NCI-H1092 (cell line): ENCODE results near the gene OXTR.
"Not testable (repeated sequence)": the region's sequence is repeated elsewhere in the genome, so short reads cannot be mapped to it uniquely, and the experiment has no call there.

Experiments
- DNase-seq: peaks from one replicate; lab custom pipeline; 2025; lab: John Stamatoyannopoulos, UW

The OXTR gene

DNA sequence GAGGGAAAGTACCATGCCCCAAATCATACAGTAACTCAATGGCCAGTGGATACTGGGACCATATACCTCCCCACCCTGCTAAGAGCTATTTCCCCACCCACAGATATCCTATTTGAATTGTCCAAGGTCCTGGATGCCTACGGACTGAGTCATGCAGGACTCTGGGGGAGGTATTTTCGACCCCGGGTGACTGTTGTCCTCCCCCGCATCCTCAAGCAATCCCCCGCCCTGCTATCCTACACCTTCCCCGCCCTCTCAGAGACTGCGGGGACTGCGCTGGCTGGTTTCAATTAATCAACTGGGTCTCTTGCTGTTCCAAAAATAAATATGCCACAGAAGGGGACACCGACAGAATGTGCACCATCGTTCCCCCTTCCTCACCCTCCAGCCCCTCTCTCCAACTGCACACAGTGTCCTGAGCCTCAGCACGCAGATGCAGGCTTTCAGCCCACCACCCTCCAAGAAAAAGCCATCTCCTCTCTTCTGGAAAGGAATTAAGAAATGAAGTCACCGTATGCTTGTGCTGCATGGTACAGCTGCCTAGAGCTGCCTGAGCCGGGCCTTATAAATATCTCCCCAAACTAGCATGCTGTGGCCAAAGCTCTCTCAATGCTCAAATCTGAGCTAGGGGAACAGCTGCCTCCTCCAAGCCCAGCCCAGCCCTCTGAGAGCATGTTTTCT, 27.7 kb downstream of the OXTR start:
- DNase-seq: no peak

DNA sequence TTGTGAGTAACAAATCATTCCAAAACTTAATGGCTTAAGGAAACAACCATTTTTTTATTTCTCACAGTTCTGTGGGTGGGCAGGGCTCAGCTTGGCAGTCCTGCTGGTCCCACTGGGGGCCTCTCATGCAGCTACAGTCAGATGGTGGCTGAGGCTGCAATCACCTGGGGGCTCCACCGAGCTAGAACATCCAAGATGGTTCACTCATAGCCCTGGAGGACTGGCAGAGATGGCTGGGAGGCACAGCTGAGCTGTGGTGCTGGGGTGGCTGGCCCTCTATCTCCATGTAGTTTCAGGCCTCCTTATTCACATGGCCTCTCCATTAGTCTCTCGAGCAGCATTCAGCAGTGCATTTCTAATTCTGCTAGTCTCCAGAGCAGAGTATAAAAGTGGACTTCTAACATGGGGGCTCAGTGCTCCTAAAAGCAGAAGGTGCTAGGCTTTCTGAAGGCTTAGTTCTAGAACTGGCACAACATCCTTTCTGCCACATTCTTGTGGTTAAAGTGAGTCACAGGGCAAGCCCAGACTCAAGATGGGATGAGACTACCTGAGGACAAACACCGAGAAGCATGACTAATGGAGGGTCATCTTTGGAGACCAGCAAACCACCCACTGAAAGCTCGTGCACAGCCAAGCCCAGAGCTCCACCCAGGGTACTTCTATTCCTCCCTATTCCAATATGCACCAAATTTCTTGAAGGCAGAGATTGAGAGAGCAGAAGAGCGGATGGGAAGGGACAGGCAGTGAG, 29.5 kb downstream of the OXTR start:
- no peak for DNase-seq

DNA sequence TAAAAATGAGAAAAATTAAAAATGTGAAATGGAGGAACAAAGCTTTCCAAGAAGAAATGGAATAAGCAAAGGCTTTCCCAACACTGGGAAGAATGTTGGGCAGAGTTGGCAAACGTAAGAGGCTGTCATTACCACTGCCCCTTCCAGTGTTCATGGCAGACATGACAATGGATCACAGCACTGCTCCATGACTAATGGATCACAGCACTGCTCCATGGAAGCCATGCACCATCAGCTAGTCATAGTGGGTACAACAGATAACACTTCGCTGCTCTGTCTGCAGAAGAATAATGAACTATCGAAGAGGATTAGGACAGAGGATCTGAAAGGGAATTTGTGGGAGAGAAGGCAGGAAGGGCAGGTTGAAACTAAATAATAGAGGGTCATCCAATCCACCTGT, 30.8 kb downstream of the OXTR start:
- DNase-seq: no peak

DNA sequence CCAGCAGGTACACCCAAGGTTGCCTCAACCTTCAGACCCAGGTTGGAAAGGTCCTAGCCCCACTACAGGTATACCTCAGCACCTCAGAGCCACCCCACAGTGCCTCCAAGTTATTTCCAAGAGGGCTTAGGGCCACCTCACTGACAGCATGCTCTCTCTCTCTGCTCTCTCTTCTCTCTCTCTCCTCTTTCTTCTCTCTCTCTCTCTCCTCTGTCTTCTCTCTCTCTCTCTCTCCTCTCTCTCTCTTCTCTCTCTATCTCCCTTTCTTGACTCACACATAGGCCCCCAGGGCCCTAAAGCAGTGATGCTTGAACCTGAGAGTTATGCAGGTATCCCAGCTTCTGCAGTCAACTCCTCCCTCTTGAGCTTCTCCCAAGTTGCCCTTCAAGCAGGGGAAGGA, 31.6 kb downstream of the OXTR start:
- DNase-seq: no peak

DNA sequence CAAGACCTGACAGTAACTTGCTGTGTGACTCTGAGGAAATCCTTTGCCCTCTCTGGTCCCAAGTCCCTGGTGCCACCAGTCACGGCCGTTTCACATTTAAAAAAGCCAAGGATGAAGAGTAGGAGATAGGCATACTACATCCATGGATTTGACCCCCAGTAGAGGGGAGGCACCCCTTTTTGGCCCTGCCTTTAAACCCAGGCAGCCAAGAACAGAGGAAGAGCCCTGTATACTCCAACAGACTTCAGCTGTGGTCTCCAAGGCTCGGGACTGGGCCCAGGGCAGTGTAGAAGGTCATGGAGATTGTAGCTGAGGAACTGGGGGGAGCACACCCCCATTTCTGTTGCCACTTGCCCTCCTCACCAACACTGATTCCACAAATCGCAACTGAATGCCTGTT, 32.1 kb downstream of the OXTR start:
- no peak for DNase-seq

DNA sequence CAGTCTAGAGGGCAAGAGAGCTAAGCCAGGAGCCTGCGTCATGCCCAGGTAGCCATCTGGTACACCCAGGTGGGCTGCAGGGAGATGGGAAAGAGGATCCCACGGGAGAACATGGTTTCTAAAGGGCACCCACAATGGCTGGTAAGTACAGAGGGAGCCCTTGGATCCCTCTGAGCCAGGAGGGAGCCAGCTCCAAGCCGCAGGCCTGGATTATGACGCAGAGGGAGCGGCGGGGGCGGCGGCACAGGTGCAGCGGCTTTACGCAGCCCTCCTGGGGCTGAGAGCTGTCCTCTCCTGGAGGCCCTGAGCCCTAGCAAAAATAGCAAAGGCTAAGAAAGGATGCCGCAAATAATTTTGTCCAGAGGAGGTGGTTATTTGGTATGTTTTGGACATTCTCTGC, 33.0 kb downstream of the OXTR start:
- no peak for DNase-seq

DNA sequence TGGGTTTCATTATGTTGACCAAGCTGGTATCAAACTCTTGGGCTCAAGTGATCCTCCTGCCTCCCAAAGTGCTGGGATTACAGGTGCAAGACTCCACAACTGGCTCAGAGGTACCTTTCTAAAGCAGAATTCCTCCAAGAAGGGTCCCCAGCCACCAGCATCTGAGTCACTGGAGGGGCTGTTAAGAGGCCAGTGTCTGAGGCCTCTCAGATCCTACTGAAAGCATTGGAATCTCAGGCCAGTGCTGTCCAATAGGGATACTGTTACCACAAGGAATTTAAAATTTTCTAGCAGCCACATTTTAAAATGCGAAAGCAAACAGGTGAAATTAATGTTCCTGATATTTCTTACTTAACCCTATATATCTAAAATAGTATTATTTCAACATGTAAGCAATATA, 34.5 kb downstream of the OXTR start:
- DNase-seq: no peak

DNA sequence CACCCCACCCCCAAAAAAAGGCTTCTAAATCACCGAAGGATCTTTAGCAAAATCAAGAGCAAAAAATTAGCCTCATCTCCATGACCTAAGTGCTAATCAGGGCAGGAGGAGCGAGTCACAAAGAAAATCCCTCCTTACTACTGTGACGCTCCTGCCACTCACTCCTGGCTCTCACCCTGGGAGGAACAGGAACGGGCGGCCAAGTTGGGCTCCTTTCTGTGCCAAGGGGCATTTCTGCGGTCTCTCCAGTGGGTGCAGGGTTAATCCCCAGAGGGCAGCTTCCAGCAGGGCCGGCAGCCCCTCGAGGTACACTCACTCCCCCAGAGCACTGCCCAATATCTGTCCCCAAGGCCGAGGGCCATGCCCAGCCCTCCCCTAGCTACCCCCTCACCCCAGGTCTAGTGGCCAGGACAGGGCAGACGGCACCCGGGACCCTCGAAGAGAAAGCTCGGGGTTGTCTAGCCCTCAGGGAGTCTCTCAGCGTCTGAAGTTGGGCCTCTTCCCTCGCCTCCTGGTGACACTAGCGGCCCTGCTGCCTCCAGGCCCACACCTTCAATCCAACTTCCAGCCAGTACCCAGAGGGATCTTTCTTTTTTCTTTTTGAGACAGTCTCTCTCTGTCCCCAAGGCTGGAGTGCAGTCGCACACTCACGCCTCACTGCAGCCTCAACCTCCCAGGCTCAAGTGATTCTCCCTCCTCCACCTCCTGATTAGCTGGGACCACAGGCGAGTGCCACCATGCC, 35.1 kb downstream of the OXTR start:
- DNase-seq: no peak

DNA sequence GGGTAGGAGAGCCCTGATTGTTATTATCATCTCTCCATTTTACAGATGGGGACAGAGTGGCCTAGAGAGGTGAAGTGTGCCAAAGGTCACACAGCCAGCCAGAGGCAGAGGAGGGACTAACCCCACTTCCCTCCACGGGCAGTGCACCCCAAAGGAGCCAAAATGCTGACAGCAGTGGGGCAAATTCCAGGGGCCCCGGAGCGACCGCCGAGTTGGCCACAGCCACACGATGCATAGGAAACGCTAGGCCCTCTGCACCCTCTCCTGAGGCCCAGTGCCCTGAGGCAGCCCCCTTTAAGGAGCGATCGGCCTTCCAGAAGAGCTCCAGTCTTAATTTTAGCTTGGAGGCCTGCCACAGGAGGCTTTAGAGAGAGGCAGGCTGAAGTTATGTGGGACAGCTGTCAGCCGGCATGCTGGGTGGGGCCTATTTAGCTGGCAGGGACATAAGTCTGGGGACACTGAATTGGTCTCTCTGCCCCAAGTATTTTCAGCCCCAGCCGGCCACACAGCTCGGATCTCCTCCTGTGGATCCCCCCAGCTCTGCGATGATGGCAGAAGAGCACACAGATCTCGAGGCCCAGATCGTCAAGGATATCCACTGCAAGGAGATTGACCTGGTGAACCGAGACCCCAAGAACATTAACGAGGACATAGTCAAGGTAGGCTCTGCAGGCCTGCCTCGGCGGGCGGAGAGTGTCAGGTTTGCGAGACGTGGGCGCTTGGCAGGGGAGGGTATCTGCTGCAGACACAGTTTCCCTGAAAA, 35.9 kb downstream of the OXTR start, which contains the start of gene CAV3:
TSS of gene CAV3 (plus strand) at position 471 of the 763 bp plus-strand sequence. CDS start at position 546, 75 bp downstream.
- DNase-seq: no peak

DNA sequence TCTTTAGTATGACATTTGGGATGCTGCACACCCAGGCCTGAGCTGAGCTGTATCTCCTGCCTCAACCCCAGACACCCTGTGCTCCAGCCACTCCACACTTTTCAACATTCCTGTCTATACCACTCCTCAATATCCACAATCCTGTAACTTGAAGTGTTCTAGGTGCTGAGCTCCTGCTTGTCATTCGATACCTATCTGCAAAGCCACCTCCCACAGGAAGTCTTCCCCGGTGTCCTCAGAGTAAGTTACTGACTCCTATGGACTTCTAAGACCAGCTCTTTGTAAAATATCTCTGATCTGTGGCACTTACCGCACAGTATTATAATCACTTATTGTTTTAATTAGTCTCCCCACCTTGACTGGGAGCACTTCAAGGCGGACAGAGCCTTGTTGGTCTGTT, 37.0 kb downstream of the OXTR start:
- no peak for DNase-seq

DNA sequence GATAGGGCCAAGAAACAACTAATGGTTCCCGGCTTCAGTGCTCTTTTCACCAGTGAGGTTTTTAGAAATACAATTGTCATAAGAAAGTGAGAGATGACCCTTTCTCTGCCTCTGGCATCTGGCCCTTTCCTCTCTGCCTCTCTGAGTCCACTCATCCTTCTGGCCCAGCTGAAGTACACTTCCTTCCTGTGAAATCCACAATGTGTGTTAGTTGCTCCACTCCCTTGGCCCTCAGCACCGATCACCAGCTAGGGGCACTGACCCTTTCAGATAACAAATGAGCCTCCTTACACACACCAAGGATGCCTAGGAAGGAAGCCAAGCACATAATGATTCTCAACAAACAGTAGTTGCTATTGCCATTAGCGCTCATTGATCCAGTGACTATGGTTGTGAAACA, 38.8 kb downstream of the OXTR start:
- no peak for DNase-seq

DNA sequence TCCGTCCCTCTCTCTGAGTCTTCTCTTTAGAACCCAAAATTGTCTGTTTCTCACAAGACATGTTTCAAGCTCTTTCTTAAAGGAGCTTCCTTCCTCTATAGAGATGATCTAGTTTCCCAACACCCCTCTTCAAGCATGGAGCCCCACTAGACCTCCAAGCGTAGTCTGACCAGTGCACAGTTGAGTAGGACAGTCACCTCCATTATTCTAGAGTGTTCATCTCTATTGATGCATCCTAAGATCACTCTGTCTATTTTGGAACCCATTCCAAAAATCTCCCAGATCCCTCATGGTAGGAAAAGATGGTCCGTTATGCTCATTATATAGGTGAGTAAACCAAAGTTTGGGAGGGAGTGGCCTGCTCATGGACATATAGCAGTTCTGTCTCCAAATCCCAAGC, 39.9 kb downstream of the OXTR start:
- no peak for DNase-seq

DNA sequence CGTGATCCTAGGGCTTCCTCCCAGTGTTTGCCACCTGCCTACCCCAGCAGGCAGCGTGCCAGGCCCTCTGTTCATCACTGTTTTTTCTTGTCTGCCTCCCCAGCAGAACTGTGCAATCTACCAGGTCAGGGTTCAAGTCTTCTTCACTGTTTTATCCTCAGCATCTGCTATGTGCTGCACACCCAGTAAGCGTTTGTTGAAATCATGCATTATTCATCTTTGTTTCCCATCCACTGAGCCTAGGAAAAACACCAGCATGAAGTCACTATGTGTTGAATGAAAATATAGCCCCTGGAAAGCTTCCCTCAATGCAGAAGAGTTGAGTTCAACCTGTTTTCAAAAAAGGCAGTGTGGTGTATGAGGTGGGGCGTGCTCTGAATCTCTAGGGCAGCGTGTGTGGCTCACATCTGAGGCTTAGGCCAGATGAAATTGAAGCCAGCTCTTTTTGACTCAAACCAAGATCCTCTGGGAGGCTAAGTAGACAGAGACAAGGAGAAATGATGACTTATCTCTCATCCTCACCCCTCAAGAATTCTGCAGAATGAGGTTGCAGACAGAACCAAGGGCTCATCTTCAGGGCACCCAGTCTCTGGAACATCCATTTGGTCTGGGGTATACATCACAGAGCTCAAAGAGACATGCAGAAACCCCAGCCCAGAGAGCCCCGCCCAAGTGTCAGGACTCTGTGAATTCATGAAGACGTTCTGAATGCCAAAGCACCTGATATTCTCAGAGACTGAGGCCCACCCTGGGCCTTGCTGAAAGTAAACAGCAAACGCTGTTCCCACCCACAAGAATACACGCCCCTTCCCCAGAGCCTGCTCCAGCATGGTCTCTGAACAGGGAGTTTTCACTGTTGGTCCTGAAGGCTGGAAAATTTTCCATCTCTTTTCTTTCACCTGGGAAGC, 41.6 kb downstream of the OXTR start:
- DNase-seq: no peak

DNA sequence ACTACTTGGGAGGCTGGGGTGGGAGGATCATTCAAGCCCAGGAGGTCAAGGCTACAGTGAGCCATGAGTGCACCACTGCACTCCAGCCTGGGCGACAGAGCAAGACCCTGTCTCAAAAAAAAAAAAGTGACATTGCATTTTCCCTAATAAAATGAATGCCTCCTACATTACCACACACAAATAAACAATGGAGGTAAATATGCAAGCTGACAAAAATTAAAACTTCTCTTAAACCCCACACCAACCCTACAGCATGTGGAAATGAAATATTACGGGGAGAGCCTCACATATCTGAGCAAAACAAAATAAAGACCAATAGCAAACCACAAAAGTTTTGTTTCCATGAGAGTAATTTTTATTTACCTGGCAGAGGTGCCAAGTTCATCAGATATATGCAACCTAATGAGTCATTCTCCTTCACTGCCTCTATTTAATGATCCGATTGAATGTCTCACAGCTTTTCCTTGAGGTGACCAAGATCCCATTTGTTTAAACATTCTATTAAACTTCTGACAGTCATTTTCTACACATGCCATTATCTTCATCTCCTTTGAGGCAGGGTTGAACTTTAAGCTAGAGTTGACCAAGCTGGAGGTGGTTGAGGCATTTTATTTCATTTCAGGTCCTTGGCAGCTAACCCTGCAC, 45.2 kb downstream of the OXTR start:
- DNase-seq: no peak

DNA sequence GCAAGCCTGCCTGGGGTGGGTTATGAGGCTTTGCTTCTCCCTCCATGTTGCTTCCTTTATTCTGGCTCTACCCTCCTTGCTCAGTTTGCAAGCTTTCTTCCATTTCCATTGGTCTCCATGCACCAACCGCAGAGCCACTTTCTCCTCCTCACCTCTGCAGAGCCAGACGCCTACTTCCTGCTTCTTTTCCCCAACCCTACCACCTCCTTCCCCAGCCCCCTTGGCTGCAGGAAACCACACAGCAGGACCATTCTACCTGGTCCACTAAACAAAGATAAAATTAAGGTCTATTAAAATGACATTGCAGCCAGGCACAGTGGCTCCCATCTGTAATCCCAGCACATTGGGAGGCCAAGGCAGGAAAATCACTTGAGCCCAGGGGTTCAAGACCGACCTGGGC, 45.8 kb downstream of the OXTR start:
- no peak for DNase-seq

DNA sequence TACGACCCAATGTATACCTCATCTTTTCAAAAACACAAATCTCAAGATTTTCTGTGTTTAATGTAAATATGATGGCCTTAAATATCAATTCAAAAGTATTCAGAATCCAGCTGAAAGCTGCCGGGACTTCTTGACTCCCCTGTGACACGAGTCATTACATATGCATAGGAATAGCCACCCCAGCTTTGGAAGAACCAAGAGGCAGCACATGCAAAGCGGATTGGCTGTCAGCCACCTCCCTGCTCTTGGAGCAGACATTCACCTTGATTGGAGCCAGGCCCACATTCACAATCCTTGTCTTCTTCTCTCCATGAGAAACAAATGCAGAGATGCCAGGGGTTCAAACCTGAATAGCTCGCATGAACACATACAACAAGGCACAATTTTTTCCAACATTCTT, 46.6 kb downstream of the OXTR start:
- DNase-seq: no peak

DNA sequence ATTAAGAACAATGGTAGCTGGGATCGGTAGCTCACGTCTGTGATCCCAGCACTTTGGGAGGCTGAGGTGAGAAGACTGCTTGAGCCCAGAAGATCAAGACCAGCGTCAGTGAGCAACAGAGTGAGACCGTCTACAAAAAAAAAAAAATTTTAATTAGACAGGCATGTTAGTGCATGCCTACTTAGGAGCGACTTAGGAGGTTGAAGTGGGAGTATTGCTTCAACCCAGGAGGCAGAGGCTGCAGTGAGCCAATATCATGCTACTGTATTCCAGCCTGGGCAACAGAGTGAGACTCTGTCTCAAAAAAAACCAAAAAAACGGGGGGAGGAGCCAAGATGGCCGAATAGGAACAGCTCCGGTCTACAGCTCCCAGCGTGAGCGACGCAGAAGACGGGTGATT, 53.7 kb downstream of the OXTR start:
- DNase-seq: not testable (repeated sequence)

DNA sequence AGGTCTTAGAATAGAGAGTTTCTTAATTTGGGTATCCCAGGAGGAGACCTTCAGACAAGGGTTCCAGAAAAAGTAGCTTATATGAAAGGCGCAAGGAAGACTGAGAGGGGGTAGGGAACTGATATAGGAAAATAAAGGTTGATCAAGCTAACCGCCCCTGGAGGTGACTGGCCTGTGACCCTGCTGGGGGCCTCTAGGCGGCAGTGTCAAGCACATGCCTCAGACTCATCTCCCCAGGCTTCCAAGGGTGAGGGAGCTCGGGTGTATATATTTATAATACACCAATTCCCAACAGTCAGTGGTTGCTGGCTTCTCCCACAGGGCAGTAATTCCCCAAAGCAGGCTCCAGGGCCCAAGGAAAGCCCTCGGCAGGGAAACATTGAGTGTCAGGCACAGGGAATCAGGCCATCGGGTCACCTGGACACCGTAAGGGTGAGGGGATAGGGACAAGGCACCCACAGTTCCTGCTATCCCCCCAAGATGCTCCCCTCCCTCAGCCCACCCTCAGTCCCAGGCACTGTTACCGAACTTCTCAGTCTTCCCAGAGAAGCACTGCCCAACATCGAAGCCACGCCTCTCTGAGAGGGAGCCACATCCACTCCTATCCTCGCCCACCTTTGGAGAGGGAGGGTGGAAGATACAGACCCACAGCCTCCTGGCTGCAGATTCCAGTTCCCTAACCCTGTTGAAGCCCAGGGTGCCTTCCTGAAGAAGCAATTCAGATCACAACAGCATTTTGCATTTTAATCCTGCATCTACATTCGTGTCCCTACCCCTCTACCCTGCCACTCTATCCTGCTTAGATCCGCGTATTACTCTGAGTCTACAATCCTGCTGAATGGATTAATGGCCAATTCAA, 55.3 kb downstream of the OXTR start:
- no peak for DNase-seq

DNA sequence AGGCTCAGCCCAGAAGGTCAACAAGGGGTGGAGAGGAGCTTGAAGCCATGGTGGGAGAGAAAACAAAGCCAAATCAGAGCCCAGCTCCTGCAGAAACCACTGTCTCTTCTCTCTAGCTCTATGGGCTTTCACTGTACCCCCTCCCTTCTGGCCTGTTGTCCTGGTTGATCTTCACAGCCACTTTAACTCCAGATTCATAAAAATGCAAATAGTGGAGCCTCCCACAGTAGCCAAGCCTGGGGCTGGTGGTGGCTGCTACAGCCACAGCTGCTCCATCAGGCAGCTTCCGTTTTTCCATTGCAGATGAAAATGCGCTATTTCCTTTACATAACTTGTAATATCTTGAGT, 56.5 kb downstream of the OXTR start:
- DNase-seq: no peak
